K562 (cell line): ENCODE measurements around the gene EMC9. TPM values are rescaled to one million over a fixed set of nuclear protein-coding genes. Genes with fewer than 3 reads are reported as not detected.

Experiments
- BCL6 ChIP-seq: fragments of 250-450 bp; sonication (Bioruptor Pico); IDR thresholded peaks from 2 replicates; pipeline ENCODE4 v1.4.0; 2020
- BRD9 ChIP-seq: fragments of 450-650 bp; IDR thresholded peaks from 2 replicates; pipeline ENCODE4 v1.6.1; 2018; ENCODE audit warnings: low read depth; ENCODE audit not compliant: partially characterized antibody
- CREB3L1 ChIP-seq: fragments of 450-650 bp; IDR thresholded peaks from 2 replicates; pipeline ENCODE4 v1.6.1; 2014; ENCODE audit warnings: low read depth, mild to moderate bottlenecking, moderate library complexity, borderline replicate concordance
- ETS2 ChIP-seq: IDR thresholded peaks from 2 replicates; pipeline ENCODE4 v1.6.1; 2016; ENCODE audit warnings: borderline replicate concordance, missing genetic modification characterization, mild to moderate bottlenecking, moderate library complexity, missing compliant biosample characterization; ENCODE audit not compliant: poor library complexity, severe bottlenecking
- GABPA ChIP-seq: fragments of 200-800 bp; sonication (Bioruptor generic); conservative IDR thresholded peaks from 2 replicates; pipeline ENCODE4 v1.6.1; 2016; ENCODE audit warnings: low read depth, missing genetic modification characterization, missing compliant biosample characterization
- HNRNPLL ChIP-seq: fragments of 200-400 bp; formaldehyde crosslinking; IDR thresholded peaks from 2 replicates; pipeline ENCODE4 v1.6.1; 2017; ENCODE audit warnings: low read length, low read depth, mild to moderate bottlenecking; ENCODE audit not compliant: poor library complexity, severe bottlenecking
- KAT8 ChIP-seq: fragments of 450-650 bp; IDR thresholded peaks from 2 replicates; pipeline ENCODE4 v1.6.1; 2016; ENCODE audit warnings: low read depth, mild to moderate bottlenecking
- RBFOX2 ChIP-seq: fragments of 200-400 bp; formaldehyde crosslinking; IDR thresholded peaks from 2 replicates; pipeline ENCODE4 v1.6.1; 2017; ENCODE audit warnings: low read depth, mild to moderate bottlenecking, low read length, moderate library complexity
- SAP30 ChIP-seq: fragments of 200-600 bp; sonication (generic); IDR thresholded peaks from 2 replicates; pipeline ENCODE4 v1.6.1; 2012; ENCODE audit warnings: borderline replicate concordance, low read depth, mild to moderate bottlenecking, moderate library complexity, low read length, control low read depth, inconsistent platforms; ENCODE audit not compliant: insufficient read depth, poor library complexity, severe bottlenecking
- VEZF1 ChIP-seq: fragments of 200-800 bp; sonication (Bioruptor generic); IDR thresholded peaks from 2 replicates; pipeline ENCODE4 v1.6.1; 2017; ENCODE audit warnings: missing genetic modification characterization, missing compliant biosample characterization
- ZNF134 ChIP-seq: fragments of 250-450 bp; sonication (Bioruptor Pico); conservative IDR thresholded peaks from 2 replicates; pipeline ENCODE4 v1.4.0; 2020
- ZNF232 ChIP-seq: sonication (generic); formaldehyde crosslinking; IDR thresholded peaks from 2 replicates; pipeline ENCODE4 v1.8.0; 2022; ENCODE audit warnings: mild to moderate bottlenecking, missing genetic modification reagents
- ZNF282 ChIP-seq: sonication (generic); formaldehyde crosslinking; IDR thresholded peaks from 2 replicates; pipeline ENCODE4 v1.8.1; 2023; ENCODE audit warnings: missing genetic modification reagents
- polyA plus RNA-seq, 8 experiments: library from polyadenylated mRNA; depleted of rRNA in 4 of 8; stranded (reverse) in 5 of 8; unstranded in 3 of 8; fragments of >200 nt; fragmentation: Nextera tagmentation in 2 of 8; fragmentation: Illumina TruSeq in 1 of 8; extraction: Ambion mirVana in 2 of 8; extraction: Trizol in 1 of 8; gene quantifications; 2 replicates each; pipeline versions ENCODE4 v1.2.1 to v1.2.3, GENCODE V29; 2011 to 2014; ENCODE audit warnings: inconsistent platforms in 1 of 8, missing spikeins in 1 of 8
- total RNA-seq, 7 experiments: library from RNA; depleted of rRNA in 6 of 7; stranded (reverse); fragments of >200 nt in 6 of 7; fragmentation: Illumina TruSeq in 2 of 7; extraction: Trizol in 2 of 7; gene quantifications; 2 replicates each; pipeline versions ENCODE4 v1.2.1 to v1.2.3, GENCODE V29; 2011 to 2021; ENCODE audit warnings: low replicate concordance in 1 of 7

Gene EMC9
- total and polyA plus RNA-seq, 9 of the 15 experiments (the other 6 are each of a cell fraction or from before 2014, with no cell fraction given) = 3.1 to 13.2 (median 7.8) TPM

GRCh38 chr14:24146978-24147760 is 5.8 kb upstream of the EMC9 start, which contains the start of gene RNF31 (continued):
- no peak for TF ChIP-seq ZNF134 (CRISPR knock-in tag)
- no peak for TF ChIP-seq BCL6 (CRISPR knock-in tag)
- no peak for TF ChIP-seq ZNF282 (CRISPR knock-in tag)
- peak; percentile 75 for TF ChIP-seq RBFOX2
- peak; percentile 7 for TF ChIP-seq SAP30
- TF ChIP-seq KAT8 = no peak
- no peak for TF ChIP-seq BRD9
- TF ChIP-seq VEZF1 (CRISPR knock-in tag) = no peak
- TF ChIP-seq ZNF232 (CRISPR knock-in tag) = no peak
- TF ChIP-seq ETS2 (tag) = no peak
- no peak for TF ChIP-seq CREB3L1
- TF ChIP-seq HNRNPLL = peak; percentile 78
- TF ChIP-seq GABPA (tag) = peak; percentile 86
- TF ChIP-seq, all 486 proteins: peak for 37
